Adrenal gland (tissue), 19 donors: ENCODE measurements around the gene LPAR4. TPM values are rescaled to one million over a fixed set of nuclear protein-coding genes. Genes with fewer than 3 reads are reported as not detected.

ENCODE experiments used
- DNase-seq, 7 donors: peaks; one replicate each; pipeline ENCODE4 v3.0.0-alpha.2; 2019 to 2020
- H3K27ac ChIP-seq, 5 donors: fragments of 200-600 bp; sonication (generic) in 4 of 5; 1 replicate in 3 of 5; 2 replicates in 2 of 5; pipeline versions ENCODE4 v1.5.1 to v1.8.0; 2016 to 2020; ENCODE audit warnings: mild to moderate bottlenecking in 1 of 5
- H3K27me3 ChIP-seq: fragments of 200-600 bp; 2 replicates; pipeline ENCODE4 v1.8.0; 2021
- H3K36me3 ChIP-seq, 2 donors: fragments of 200-600 bp; replicated peaks in 1 of 2; 1 replicate in 1 of 2; 2 replicates in 1 of 2; pipeline versions ENCODE4 v1.5.1 to v1.8.0; 2018 to 2022
- H3K4me1 ChIP-seq, 2 donors: fragments of 200-600 bp; replicated peaks in 1 of 2; 1 replicate in 1 of 2; 2 replicates in 1 of 2; pipeline versions ENCODE4 v1.5.1 to v1.8.0; 2018 to 2021
- H3K4me3 ChIP-seq, 4 donors: fragments of 200-600 bp; sonication (generic) in 3 of 4; one replicate each; pipeline ENCODE4 v1.5.1; 2016 to 2018
- H3K9me3 ChIP-seq, 3 donors: fragments of 200-600 bp; sonication (generic) in 1 of 3; replicated peaks in 1 of 3; 1 replicate in 2 of 3; 2 replicates in 1 of 3; pipeline versions ENCODE4 v1.5.1 to v1.8.0; 2016 to 2021
- CTCF ChIP-seq, 6 experiments: fragments of 450-650 bp in 4 of 6; fragments of 200-600 bp in 2 of 6; sonication (generic) in 1 of 6; IDR thresholded peaks; 1 replicate in 5 of 6; 2 replicates in 1 of 6; pipeline versions ENCODE4 v1.5.1 to v1.8.0; 2016 to 2021; ENCODE audit warnings: antibody characterized with exemption in 6 of 6, mild to moderate bottlenecking in 2 of 6, moderate library complexity in 1 of 6
- POLR2A ChIP-seq, 2 donors: fragments of 450-650 bp; IDR thresholded peaks; one replicate each; pipeline ENCODE4 v1.6.1; 2017; ENCODE audit warnings: antibody characterized with exemption in 2 of 2, mild to moderate bottlenecking in 2 of 2, moderate library complexity in 1 of 2
- WGBS, 4 donors: extraction: QIAGEN DNeasy Blood & Tissue Kit in 2 of 4; methylation state at CpG; one replicate each; pipeline versions ENCODE4 v1.1.5 to v1.1.7; 2013 to 2017; 5-methylcytosine and 5-hydroxymethylcytosine counted together
- intact Hi-C, 2 donors: fragments of 100-400 bp; cut with DNase I; formaldehyde crosslinking; loops; one replicate each; pipeline versions ENCODE4 v1.14.1 to v1.15.0; 2022 to 2023
- long read RNA-seq, 10 donors: library from polyadenylated mRNA in 3 of 10; unstranded in 2 of 10; stranded (forward) in 1 of 10; transcript quantifications; one replicate each; pipeline ENCODE4 v2.0.0 and lab custom pipeline, GENCODE V29; 2021 to 2026
- polyA plus RNA-seq, 3 donors: library from polyadenylated mRNA; stranded (reverse); fragments of 200-250 nt in 2 of 3; fragments of 350-450 nt in 1 of 3; fragmentation: Illumina TruSeq in 1 of 3; extraction: RNeasy Lipid Tissue Mini Kit (QIAGEN cat#74804) in 1 of 3; gene quantifications; one replicate each; pipeline ENCODE4 v1.2.3, GENCODE V29; 2013 to 2014
- total RNA-seq, 9 donors: library from RNA; depleted of rRNA in 4 of 9; stranded (reverse); fragments of >200 nt in 4 of 9; fragments of 120-200 nt in 1 of 9; fragmentation: NEBNext Ultra II Directional in 1 of 9; extraction: Animal tissue kit (Norgen Biotek cat#: 25700) in 1 of 9; gene quantifications; one replicate each; pipeline versions ENCODE4 v1.1.0 to v1.2.4, GENCODE V29; 2013 to 2023
- donor health status: healthy with polysubstance abuse.
- donor health status: Bipolar disorder and iron deficiency.
- donor health status: DM: yes; HTN: yes; CAD: no.
- donor health status: DM: no; HTN: no; CAD: no.
- donor health status: DM: no; HTN: no; CAD: no.
- donor health status: DM: yes; HTN: yes; CAD: no.

Gene LPAR4
- total RNA-seq: under 1 TPM in 5 of 9 donors, not detected in 4; 0.26 to 0.89 (median 0.32) TPM
- polyA plus RNA-seq: under 1 TPM in 1 of 3 donors, not detected in 2; 0.09 TPM
- long read RNA-seq, donor 1: 0 reads
- long read RNA-seq, donor 2: 0 reads
- long read RNA-seq, donor 3: 0 reads
- long read RNA-seq, donor 4: 0 reads
- long read RNA-seq, donor 5: 0 reads
- long read RNA-seq, donor 6: 0 reads
- long read RNA-seq, donor 7: 0 reads
- long read RNA-seq, donor 8: 0 reads
- long read RNA-seq, donor 9, partial matches to known transcripts: 0 of 1 reads
- long read RNA-seq, donor 9, other reads (novel, unspliced or antisense): 0 of 1 reads
- long read RNA-seq, donor 10: 0 reads

- H3K4me1 ChIP-seq: no peaks in the 10 kb centered on the region
- H3K4me3 ChIP-seq: peak within 1 kb of the TSS in 1 of 4 donors; percentile 10
- no peaks in the 10 kb centered on the region for H3K9me3 ChIP-seq
- H3K27me3 ChIP-seq: peaks cover 15% of the 10 kb centered on the region
- TF ChIP-seq CTCF (IDR thresholded peaks at IDR 0.05) (no peak), POLR2A (IDR thresholded peaks at IDR 0.05) (no peak)
- 13 to 24% (median 23%) methylated on average over 6 to 9 of the region's 9 CpGs for WGBS, 4 donors
- H3K36me3 ChIP-seq: no peaks in the 10 kb centered on the region
- intact Hi-C loops: no loop called here
- DNase-seq: no peak
- H3K27ac ChIP-seq: no peak within 1 kb of the TSS
These were observed at the start of gene LPAR4 for GRCh38 chrX:78747489-78747888. Gene LPAR4 (plus strand): TSS chrX:78747720. CDS start chrX:78754870, 7,150 bp downstream.

GRCh38 chrX:78706071-78706470 is 41.4 kb upstream of the LPAR4 start:
- 21 to 40% (median 23%) methylated on average over 2 of the region's 2 CpGs for WGBS, 4 donors
- no peak for TF ChIP-seq POLR2A (IDR thresholded peaks at IDR 0.05)
- no peak for TF ChIP-seq CTCF (IDR thresholded peaks at IDR 0.05)
- intact Hi-C loops: no loop called here

GRCh38 chrX:78708262-78708661 is 39.3 kb upstream of the LPAR4 start:
- Histone ChIP-seq H3K4me1 (no peaks in the 10 kb centered on the region), H3K27me3 (peaks cover 7% of the 10 kb centered on the region), H3K9me3 (no peaks in the 10 kb centered on the region), H3K4me3 (no peak overlapping the region), H3K36me3 (no peaks in the 10 kb centered on the region), H3K27ac (no peak overlapping the region)
- intact Hi-C loops: no loop called here
- WGBS, 4 donors: 36 to 45% (median 42%) methylated on average over 2 of the region's 2 CpGs; no CpG with 5 or more reads in 1 of the 4 donors
- peak in 1 of 7 donors; percentile 13 for DNase-seq
- TF ChIP-seq CTCF (IDR thresholded peaks at IDR 0.05) (peak in 2 of 6 experiments; percentile 19 to 29), POLR2A (IDR thresholded peaks at IDR 0.05) (no peak)

More at GRCh38 chrX:78706071-78706470, 41.4 kb upstream of the LPAR4 start:
- H3K27me3 ChIP-seq: peaks cover 7% of the 10 kb centered on the region
- no peaks in the 10 kb centered on the region for H3K36me3 ChIP-seq
- H3K9me3 ChIP-seq: no peaks in the 10 kb centered on the region
- no peak overlapping the region for H3K27ac ChIP-seq
- no peak for DNase-seq
- H3K4me3 ChIP-seq: no peak overlapping the region
- no peaks in the 10 kb centered on the region for H3K4me1 ChIP-seq

- no peak overlapping the region for H3K4me3 ChIP-seq
- no peaks in the 10 kb centered on the region for H3K36me3 ChIP-seq
- no peaks in the 10 kb centered on the region for H3K9me3 ChIP-seq
- H3K27me3 ChIP-seq: peaks cover 7% of the 10 kb centered on the region
- no peak for TF ChIP-seq CTCF (IDR thresholded peaks at IDR 0.05)
- TF ChIP-seq POLR2A (IDR thresholded peaks at IDR 0.05): no peak
- no peaks in the 10 kb centered on the region for H3K4me1 ChIP-seq
- 36 to 88% (median 75%) methylated on average over 2 of the region's 2 CpGs for WGBS, 4 donors
- DNase-seq: no peak
- no peak overlapping the region for H3K27ac ChIP-seq
- intact Hi-C loops: no loop called here
These were observed 38.7 kb upstream of the LPAR4 start for GRCh38 chrX:78708816-78709215.
